Astrocyte (in vitro differentiated cells and primary cell): ENCODE data around the gene COL19A1. TPM values are rescaled to one million over a fixed set of nuclear protein-coding genes. Genes with fewer than 3 reads are reported as not detected.
A peak's percentile ranks its signal among the peaks of the same experiment; 100 is the strongest.

Experiments used
- DNase-seq: peaks from one replicate; pipeline ENCODE4 v3.0.0-alpha.2; 2010; ENCODE audit warnings: low read depth
- FAIRE-seq: peaks from 2 replicates; lab custom pipeline; 2011; peaks lifted over from hg19 to GRCh38; lab: Jason Lieb, UNC
- H2AFZ ChIP-seq: 2 replicates; pipeline ENCODE4 v1.6.0; 2012; ENCODE audit warnings: low read depth, low read length, inconsistent platforms
- H3K27ac ChIP-seq: 2 replicates; pipeline ENCODE4 v1.5.1; 2011; ENCODE audit warnings: low read depth, low read length, inconsistent platforms
- H3K27me3 ChIP-seq: 2 replicates; pipeline ENCODE4 v1.6.0; 2011; ENCODE audit warnings: low read length, inconsistent platforms; ENCODE audit not compliant: insufficient read depth
- H3K36me3 ChIP-seq: 2 replicates; pipeline ENCODE4 v1.5.1; 2011; ENCODE audit warnings: low read length, inconsistent platforms; ENCODE audit not compliant: insufficient read depth
- H3K4me1 ChIP-seq: 2 replicates; pipeline ENCODE4 v1.5.1; 2011; ENCODE audit warnings: low read length, inconsistent platforms; ENCODE audit not compliant: insufficient read depth
- H3K4me2 ChIP-seq: 2 replicates; pipeline ENCODE4 v1.6.0; 2012; ENCODE audit warnings: low read length, inconsistent platforms
- H3K4me3 ChIP-seq: 2 replicates; pipeline ENCODE4 v1.5.1; 2011; ENCODE audit warnings: low read depth, mild to moderate bottlenecking, low read length, inconsistent platforms; ENCODE audit not compliant: insufficient read depth
- H3K79me2 ChIP-seq: 2 replicates; pipeline ENCODE4 v1.6.0; 2012; ENCODE audit warnings: mild to moderate bottlenecking, low read length, inconsistent platforms; ENCODE audit not compliant: insufficient read depth
- H3K9ac ChIP-seq: 2 replicates; pipeline ENCODE4 v1.6.0; 2012; ENCODE audit warnings: mild to moderate bottlenecking, low read length, inconsistent platforms
- H3K9me3 ChIP-seq: 2 replicates; pipeline ENCODE4 v1.5.1; 2012; ENCODE audit warnings: low read depth, mild to moderate bottlenecking, low read length, inconsistent platforms; ENCODE audit not compliant: insufficient read depth
- H4K20me1 ChIP-seq: 2 replicates; pipeline ENCODE4 v1.6.0; 2012; ENCODE audit warnings: low read length, inconsistent platforms; ENCODE audit not compliant: insufficient read depth
- H3K27ac Mint-ChIP-seq: one replicate; pipeline ENCODE4 v1.8.0; 2021; ENCODE audit warnings: mild to moderate bottlenecking, mixed read lengths; ENCODE audit not compliant: unreplicated experiment
- H3K27me3 Mint-ChIP-seq: one replicate; pipeline ENCODE4 v1.8.0; 2021; ENCODE audit warnings: low read depth, mixed read lengths; ENCODE audit not compliant: unreplicated experiment
- H3K36me3 Mint-ChIP-seq: one replicate; pipeline ENCODE4 v1.8.0; 2021; ENCODE audit warnings: low read depth, mixed read lengths; ENCODE audit not compliant: unreplicated experiment
- H3K4me1 Mint-ChIP-seq: one replicate; pipeline ENCODE4 v1.8.0; 2021; ENCODE audit warnings: low read depth, mixed read lengths; ENCODE audit not compliant: unreplicated experiment
- H3K4me3 Mint-ChIP-seq: one replicate; pipeline ENCODE4 v1.8.0; 2021; ENCODE audit warnings: mild to moderate bottlenecking, moderate library complexity, mixed read lengths; ENCODE audit not compliant: unreplicated experiment
- H3K9me3 Mint-ChIP-seq: one replicate; pipeline ENCODE4 v1.8.0; 2021; ENCODE audit warnings: mild to moderate bottlenecking, mixed read lengths; ENCODE audit not compliant: unreplicated experiment
- CTCF ChIP-seq: IDR thresholded peaks from 2 replicates; pipeline ENCODE4 v1.5.1; 2011; ENCODE audit warnings: low read depth, mild to moderate bottlenecking, inconsistent platforms, low read length, moderate library complexity; ENCODE audit not compliant: insufficient read depth
- EZH2 ChIP-seq: IDR thresholded peaks from 2 replicates; pipeline ENCODE4 v1.6.1; 2012; ENCODE audit warnings: mild to moderate bottlenecking, low read length, inconsistent platforms; ENCODE audit not compliant: insufficient read depth
- total RNA-seq: library from RNA; stranded (reverse); gene quantifications from 2 replicates; pipeline ENCODE4 v1.2.1, GENCODE V29; 2021

COL19A1 gene
- total RNA-seq, 1 donor from 2014 or later: 0.18 TPM

GRCh38 chr6:69973763-69974162 is 107.4 kb downstream of the COL19A1 start:
- Mint-ChIP-seq H3K4me1 (peaks cover 9% of the 10 kb centered on the region), H3K27me3 (no peaks in the 10 kb centered on the region), H3K9me3 (no peaks in the 10 kb centered on the region), H3K36me3 (no peaks in the 10 kb centered on the region), H3K4me3 (no peak overlapping the region), H3K27ac (no peak overlapping the region)
- Histone ChIP-seq H3K27ac (no peak overlapping the region), H2AFZ (no peak overlapping the region), H3K79me2 (no peaks in the 10 kb centered on the region), H4K20me1 (no peaks in the 10 kb centered on the region), H3K9me3 (no peaks in the 10 kb centered on the region), H3K27me3 (no peaks in the 10 kb centered on the region), H3K36me3 (no peaks in the 10 kb centered on the region), H3K4me1 (no peaks in the 10 kb centered on the region), H3K4me3 (no peak overlapping the region), H3K9ac (no peak overlapping the region), H3K4me2 (no peak overlapping the region)
- FAIRE-seq (no peak), DNase-seq (no peak)
- TF ChIP-seq CTCF (no peak), EZH2 (no peak)

GRCh38 chr6:69974193-69974592 is 107.8 kb downstream of the COL19A1 start:
- TF ChIP-seq EZH2 (no peak), CTCF (no peak)
- FAIRE-seq: no peak
- Histone ChIP-seq H3K9me3 (no peaks in the 10 kb centered on the region), H3K4me3 (no peak overlapping the region), H3K27ac (no peak overlapping the region), H3K79me2 (no peaks in the 10 kb centered on the region), H4K20me1 (no peaks in the 10 kb centered on the region), H3K4me1 (no peaks in the 10 kb centered on the region), H2AFZ (no peak overlapping the region), H3K36me3 (no peaks in the 10 kb centered on the region), H3K4me2 (no peak overlapping the region), H3K27me3 (no peaks in the 10 kb centered on the region), H3K9ac (no peak overlapping the region)
- H3K4me1 Mint-ChIP-seq: peaks cover 9% of the 10 kb centered on the region
- H3K4me3 Mint-ChIP-seq: no peak overlapping the region
- H3K27me3 Mint-ChIP-seq: no peaks in the 10 kb centered on the region
- no peaks in the 10 kb centered on the region for H3K9me3 Mint-ChIP-seq
- peak overlapping the region; percentile 41 for H3K27ac Mint-ChIP-seq
- peak; percentile 19 for DNase-seq
- no peaks in the 10 kb centered on the region for H3K36me3 Mint-ChIP-seq

- Mint-ChIP-seq H3K4me1 (peaks cover 9% of the 10 kb centered on the region), H3K27me3 (no peaks in the 10 kb centered on the region), H3K4me3 (no peak overlapping the region), H3K9me3 (no peaks in the 10 kb centered on the region), H3K27ac (peak overlapping the region; percentile 8), H3K36me3 (no peaks in the 10 kb centered on the region)
- H4K20me1 ChIP-seq: no peaks in the 10 kb centered on the region
- no peaks in the 10 kb centered on the region for H3K4me1 ChIP-seq
- H3K4me3 ChIP-seq: no peak overlapping the region
- H2AFZ ChIP-seq: no peak overlapping the region
- H3K27ac ChIP-seq: no peak overlapping the region
- no peaks in the 10 kb centered on the region for H3K79me2 ChIP-seq
- H3K36me3 ChIP-seq: no peaks in the 10 kb centered on the region
- no peak overlapping the region for H3K9ac ChIP-seq
- no peak overlapping the region for H3K4me2 ChIP-seq
- H3K27me3 ChIP-seq: no peaks in the 10 kb centered on the region
- no peak for DNase-seq
- H3K9me3 ChIP-seq: no peaks in the 10 kb centered on the region
- no peak for TF ChIP-seq CTCF
- no peak for TF ChIP-seq EZH2
- FAIRE-seq: no peak
Observed at GRCh38 chr6:69976591-69977090, 110.3 kb downstream of the COL19A1 start.
